GM19438 (cell line): Measurements from ENCODE around the gene GPR176.
"Not testable (repeated sequence)": the region's sequence is repeated elsewhere in the genome, so short reads cannot be mapped to it uniquely, and the experiment has no call there.

Experiments used
- ATAC-seq: cut with Tn5 transposase; IDR thresholded peaks from one replicate; pipeline ENCODE4 v1.9.1; 2021; ENCODE audit warnings: low read depth; ENCODE audit not compliant: unreplicated experiment

Gene GPR176

GRCh38 chr15:39819533-39819932, 100.5 kb downstream of the GPR176 start:
- no peak for ATAC-seq

GRCh38 chr15:39817892-39818291, 102.2 kb downstream of the GPR176 start:
- ATAC-seq, result no peak

- ATAC-seq, result no peak
Observed at GRCh38 chr15:39814489-39814888, 105.6 kb downstream of the GPR176 start.

- ATAC-seq, result not testable (repeated sequence)
Observed at GRCh38 chr15:39812651-39813050, 107.4 kb downstream of the GPR176 start.

- no peak for ATAC-seq
Observed at GRCh38 chr15:39808909-39809308, 111.2 kb downstream of the GPR176 start.

- ATAC-seq, result no peak
Observed at GRCh38 chr15:39807791-39808190, 112.3 kb downstream of the GPR176 start.

GRCh38 chr15:39804026-39804425, 116.0 kb downstream of the GPR176 start:
- ATAC-seq, result no peak

GRCh38 chr15:39803016-39803415, 117.0 kb downstream of the GPR176 start:
- ATAC-seq, result no peak

GRCh38 chr15:39801641-39802309, 118.3 kb downstream of the GPR176 start:
- no peak for ATAC-seq

GRCh38 chr15:39799552-39800011, 120.5 kb downstream of the GPR176 start:
- ATAC-seq, result no peak

- no peak for ATAC-seq
Observed at GRCh38 chr15:39798382-39798781, 121.7 kb downstream of the GPR176 start.

- no peak for ATAC-seq
Observed at GRCh38 chr15:39797407-39797806, 122.7 kb downstream of the GPR176 start.

- ATAC-seq, result no peak
Observed at GRCh38 chr15:39796601-39797000, 123.5 kb downstream of the GPR176 start.

GRCh38 chr15:39795486-39795885, 124.6 kb downstream of the GPR176 start:
- ATAC-seq, result no peak

- ATAC-seq, result no peak
Observed at GRCh38 chr15:39794954-39795353, 125.1 kb downstream of the GPR176 start.

- no peak for ATAC-seq
Observed at GRCh38 chr15:39793923-39794322, 126.1 kb downstream of the GPR176 start.

GRCh38 chr15:39792844-39793335, 127.2 kb downstream of the GPR176 start:
- ATAC-seq, result no peak

- no peak for ATAC-seq
Observed at GRCh38 chr15:39792025-39792843, 127.8 kb downstream of the GPR176 start.

GRCh38 chr15:39789736-39790135, 130.3 kb downstream of the GPR176 start:
- ATAC-seq, result no peak

- no peak for ATAC-seq
Observed at GRCh38 chr15:39788800-39789565, 131.1 kb downstream of the GPR176 start.

GRCh38 chr15:39788108-39788507, 132.0 kb downstream of the GPR176 start:
- ATAC-seq, result no peak
